ENCODE data around the gene ZXDC. TPM values are rescaled to one million over a fixed set of nuclear protein-coding genes. Genes with fewer than 3 reads are reported as not detected.

ZXDC gene
- total RNA-seq, 1 experiment from 2014 or later = 28.3 TPM

DNA sequence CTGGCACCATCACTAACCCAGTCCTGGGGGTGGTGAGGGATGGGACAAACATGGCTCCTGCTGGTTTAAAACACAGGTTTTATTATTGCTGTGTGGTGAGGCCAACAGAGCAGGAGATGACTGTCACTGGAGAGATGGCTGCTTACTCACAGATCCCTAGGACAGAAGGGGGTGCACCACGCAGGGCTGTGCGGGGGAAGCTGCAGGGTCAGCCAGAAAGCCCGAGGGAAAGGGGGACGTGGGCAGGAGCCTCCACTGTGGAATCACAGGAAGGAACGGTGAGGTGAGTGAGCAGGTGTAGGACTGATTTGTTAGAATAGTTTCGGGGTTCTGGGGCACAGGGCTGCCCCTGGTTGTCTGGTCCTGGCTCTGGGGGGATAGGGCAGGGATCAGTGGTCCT is 73.5 kb downstream of the ZXDC start:
- no peak overlapping the region for H3K27ac ChIP-seq (ENCODE audit: insufficient read length, low read depth, low read length)
- TF ChIP-seq, protein P1, sequence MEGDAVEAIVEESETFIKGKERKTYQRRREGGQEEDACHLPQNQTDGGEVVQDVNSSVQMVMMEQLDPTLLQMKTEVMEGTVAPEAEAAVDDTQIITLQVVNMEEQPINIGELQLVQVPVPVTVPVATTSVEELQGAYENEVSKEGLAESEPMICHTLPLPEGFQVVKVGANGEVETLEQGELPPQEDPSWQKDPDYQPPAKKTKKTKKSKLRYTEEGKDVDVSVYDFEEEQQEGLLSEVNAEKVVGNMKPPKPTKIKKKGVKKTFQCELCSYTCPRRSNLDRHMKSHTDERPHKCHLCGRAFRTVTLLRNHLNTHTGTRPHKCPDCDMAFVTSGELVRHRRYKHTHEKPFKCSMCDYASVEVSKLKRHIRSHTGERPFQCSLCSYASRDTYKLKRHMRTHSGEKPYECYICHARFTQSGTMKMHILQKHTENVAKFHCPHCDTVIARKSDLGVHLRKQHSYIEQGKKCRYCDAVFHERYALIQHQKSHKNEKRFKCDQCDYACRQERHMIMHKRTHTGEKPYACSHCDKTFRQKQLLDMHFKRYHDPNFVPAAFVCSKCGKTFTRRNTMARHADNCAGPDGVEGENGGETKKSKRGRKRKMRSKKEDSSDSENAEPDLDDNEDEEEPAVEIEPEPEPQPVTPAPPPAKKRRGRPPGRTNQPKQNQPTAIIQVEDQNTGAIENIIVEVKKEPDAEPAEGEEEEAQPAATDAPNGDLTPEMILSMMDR (conservative IDR thresholded peaks at IDR 0.05) = no peak
- no peaks in the 10 kb centered on the region for H3K27me3 ChIP-seq (ENCODE audit: insufficient read depth, low read length)
- H3K4me2 ChIP-seq (ENCODE audit: insufficient read depth, insufficient read length, low read length) = no peak overlapping the region
- no peaks in the 10 kb centered on the region for H3K79me1 ChIP-seq (ENCODE audit: insufficient read depth, low read depth, low read length, poor library complexity, severe bottlenecking)
- Mint-ChIP-seq H3K27me3 (ENCODE audit: low read depth) (peaks cover 9% of the 10 kb centered on the region), H3K9me3 (no peaks in the 10 kb centered on the region), H3K27ac (peak overlapping the region in 1 of 3 experiments; percentile 37; a peak in 1 of 7 replicates), H3K4me1 (peaks cover 17 to 21% of the 10 kb centered on the region in 2 experiments), H3K4me3 (peak overlapping the region in 1 of 2 experiments; percentile 18; a peak in 3 of 5 replicates), H3K36me3 (ENCODE audit: insufficient read depth in 1 of 3, low read depth in 3 of 3) (peaks cover 0 to 5% (median 0%) of the 10 kb centered on the region in 3 experiments; a peak in 1 of 7 replicates)
- H3K56ac ChIP-seq (ENCODE audit: insufficient read length, low read depth, low read length) = no peak overlapping the region
- DNase-seq = no peak
- no peak overlapping the region for H2BK20ac ChIP-seq (ENCODE audit: low read depth, low read length, poor library complexity, severe bottlenecking)
- no peak overlapping the region for H2BK5ac ChIP-seq (ENCODE audit: insufficient read length, low read length)
- no peak overlapping the region for H3K9ac ChIP-seq (ENCODE audit: extremely low read depth, insufficient read length, low read length)
- no peak overlapping the region for H4K91ac ChIP-seq (ENCODE audit: insufficient read length, low read depth, low read length)
- no peak overlapping the region for H3K14ac ChIP-seq (ENCODE audit: insufficient read depth, low read length)
- H2BK15ac ChIP-seq (ENCODE audit: low read depth, low read length) = no peak overlapping the region
- no peak overlapping the region for H4K5ac ChIP-seq (ENCODE audit: insufficient read length, low read depth, low read length)
- WGBS (ENCODE audit: extremely low coverage, insufficient read length, low lambda C conversion rate) = no CpG with 5 or more reads among the region's 6 CpGs
- no peaks in the 10 kb centered on the region for H3K23me2 ChIP-seq (ENCODE audit: insufficient read length, low read depth, low read length, poor library complexity, severe bottlenecking)
- H4K8ac ChIP-seq (replicated peaks; ENCODE audit: insufficient read length, low read depth, low read length) = no peak overlapping the region
- H3K79me2 ChIP-seq (ENCODE audit: insufficient read depth, low read length) = no peaks in the 10 kb centered on the region
- H3T11ph ChIP-seq (ENCODE audit: low read length) = no peak overlapping the region
- no peak overlapping the region for H2BK120ac ChIP-seq (ENCODE audit: low read depth, low read length, poor library complexity, severe bottlenecking)
- H2AFZ ChIP-seq (ENCODE audit: low read length) = no peak overlapping the region
- no peak overlapping the region for H2AK5ac ChIP-seq (ENCODE audit: insufficient read length, low read length)
- no peaks in the 10 kb centered on the region; the same call in 1 of the 2 replicates for H3K4me1 ChIP-seq (ENCODE audit: insufficient read depth, low read length)
- no peak overlapping the region for H3K23ac ChIP-seq (ENCODE audit: insufficient read length, low read depth, low read length)
- no peak overlapping the region for H3K4ac ChIP-seq (ENCODE audit: low read depth, low read length)
- H4K20me1 ChIP-seq (ENCODE audit: control insufficient read depth, insufficient read depth, insufficient read length) = no peaks in the 10 kb centered on the region
- no peak overlapping the region for H3K18ac ChIP-seq (ENCODE audit: insufficient read length, low read depth, low read length)
- H3K9me3 ChIP-seq (ENCODE audit: control insufficient read depth, low read depth, low read length) = no peaks in the 10 kb centered on the region
- no peak overlapping the region for H2BK12ac ChIP-seq (ENCODE audit: insufficient read length, low read depth, low read length)
